ENCODE measurements around the gene FAM83E. TPM values are rescaled to one million over a fixed set of nuclear protein-coding genes. Genes with fewer than 3 reads are reported as not detected.
"Not testable (repeated sequence)": the region's sequence is repeated elsewhere in the genome, so short reads cannot be mapped to it uniquely, and the experiment has no call there.

Gene FAM83E
- total RNA-seq, 2 experiments from 2014 or later: 2.8 to 4.1 TPM

GRCh38 chr19:48637449-48637947 lies 22.6 kb upstream of the FAM83E start:
- DNase-seq (peak; percentile 100), ATAC-seq (peak; percentile 84)
- Mint-ChIP-seq H3K4me3 (peak overlapping the region; percentile 98), H3K27ac (peak overlapping the region; percentile 98), H3K36me3 (peaks cover 3% of the 10 kb centered on the region), H3K9me3 (ENCODE audit: low read depth) (no peaks in the 10 kb centered on the region), H3K27me3 (peaks cover 5% of the 10 kb centered on the region), H3K4me1 (peaks cover 49% of the 10 kb centered on the region)
- CTCF ChIA-PET: interaction anchor here (1.5 kb wide), 1 partner anchor 9 kb away, joined by 5 read pairs; the partner anchor contains the start of gene CA11

DNA sequence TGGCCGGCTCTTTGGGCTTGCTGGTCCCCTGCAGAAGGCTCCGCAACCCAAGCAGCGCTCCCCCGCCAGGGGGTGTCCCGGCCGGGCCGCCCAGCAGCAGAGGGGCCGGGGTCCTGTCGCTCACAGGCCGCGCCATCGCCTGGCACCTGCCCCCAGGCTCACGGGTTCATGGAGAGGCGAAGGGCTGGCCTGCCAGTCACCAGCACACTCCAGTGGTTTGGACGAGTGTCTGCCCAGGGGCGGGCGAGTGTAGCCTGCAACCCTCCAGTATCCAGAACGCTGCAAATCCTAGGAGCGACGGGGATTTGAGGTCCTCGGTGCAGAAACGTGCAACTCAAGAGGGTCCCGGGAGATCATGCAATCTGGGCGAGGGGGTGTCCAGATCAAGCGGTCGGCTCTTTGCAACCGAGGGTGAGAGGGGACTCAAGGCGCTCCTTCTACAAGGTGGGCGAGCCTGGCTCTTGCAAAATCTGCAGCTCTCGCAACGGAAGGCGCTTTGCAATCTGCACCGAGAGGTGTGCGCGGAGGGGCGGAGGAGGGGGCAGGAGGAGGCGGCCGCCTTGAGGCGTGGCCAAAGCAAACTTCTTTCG lies 22.1 kb upstream of the FAM83E start, which contains the start of gene DBP:
Gene DBP, minus strand, starts transcription at position 521 of the 590 bp plus-strand sequence. Its CDS starts 385 bp downstream, at position 136.
- Mint-ChIP-seq H3K27me3 (peaks cover 5% of the 10 kb centered on the region), H3K4me3 (peak within 1 kb of the TSS; percentile 98), H3K9me3 (ENCODE audit: low read depth) (no peaks in the 10 kb centered on the region), H3K4me1 (peaks cover 49% of the 10 kb centered on the region), H3K36me3 (peaks cover 3% of the 10 kb centered on the region), H3K27ac (peak within 1 kb of the TSS; percentile 98)
- CTCF ChIA-PET: interaction anchor here (1.1 to 1.5 kb wide), 2 partner anchors 8 to 9 kb away, joined by 3 to 5 read pairs; partner anchors contain the start of gene CA11
- no peak for DNase-seq
- no peak for ATAC-seq

GRCh38 chr19:48635966-48636858 lies 21.3 kb upstream of the FAM83E start:
- Mint-ChIP-seq H3K27ac (peak overlapping the region; percentile 95), H3K4me3 (peak overlapping the region; percentile 98), H3K9me3 (ENCODE audit: low read depth) (no peaks in the 10 kb centered on the region), H3K27me3 (peaks cover 3% of the 10 kb centered on the region), H3K4me1 (peaks cover 48% of the 10 kb centered on the region), H3K36me3 (peaks cover 3% of the 10 kb centered on the region)
- ATAC-seq (no peak), DNase-seq (peak; percentile 71)
- CTCF ChIA-PET: interaction anchor here (1.1 to 1.5 kb wide), 2 partner anchors 9 to 10 kb away, joined by 3 to 5 read pairs; partner anchors contain the start of gene CA11

DNA sequence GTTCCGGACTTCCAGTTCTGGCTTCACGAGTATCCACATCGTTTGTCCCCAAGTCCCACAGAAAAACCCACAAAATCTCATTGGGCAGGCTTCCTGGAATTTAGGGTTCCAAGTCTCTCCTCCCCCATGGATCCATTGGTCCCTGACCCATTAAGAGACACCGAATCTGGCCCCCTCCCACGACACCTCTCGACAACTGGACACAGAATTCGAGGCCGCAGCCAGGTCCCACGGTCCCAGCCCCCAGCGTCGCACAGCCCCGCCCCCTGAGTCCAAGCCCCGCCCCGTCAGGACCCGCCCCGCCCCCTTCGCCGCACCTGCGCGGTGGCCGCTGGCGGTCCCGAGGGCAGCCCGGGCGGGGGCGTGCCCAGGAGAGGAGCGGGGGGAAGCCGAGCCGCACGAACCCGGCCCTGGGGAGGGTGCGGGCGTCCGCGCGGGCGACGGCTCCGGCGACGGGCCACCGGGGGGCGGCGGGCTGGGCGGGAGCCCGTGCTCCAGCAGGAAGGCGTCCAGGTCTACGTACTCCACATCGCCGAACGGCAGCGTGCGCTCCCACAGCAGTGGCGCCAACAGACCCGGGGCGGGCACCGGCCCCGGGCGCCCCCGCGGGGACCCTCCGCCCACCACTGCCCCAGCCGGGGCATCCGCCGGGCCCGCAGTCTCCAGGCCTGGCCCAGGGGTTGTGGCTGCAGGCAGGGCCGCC lies 20.5 kb upstream of the FAM83E start:
- Mint-ChIP-seq H3K36me3 (peaks cover 3% of the 10 kb centered on the region), H3K4me3 (peak overlapping the region; percentile 98), H3K27ac (peak overlapping the region; percentile 95), H3K27me3 (peaks cover 2% of the 10 kb centered on the region), H3K4me1 (peaks cover 48% of the 10 kb centered on the region), H3K9me3 (ENCODE audit: low read depth) (no peaks in the 10 kb centered on the region)
- peak; percentile 80 for DNase-seq
- ATAC-seq: peak; percentile 10
- CTCF ChIA-PET: no interaction called here

DNA sequence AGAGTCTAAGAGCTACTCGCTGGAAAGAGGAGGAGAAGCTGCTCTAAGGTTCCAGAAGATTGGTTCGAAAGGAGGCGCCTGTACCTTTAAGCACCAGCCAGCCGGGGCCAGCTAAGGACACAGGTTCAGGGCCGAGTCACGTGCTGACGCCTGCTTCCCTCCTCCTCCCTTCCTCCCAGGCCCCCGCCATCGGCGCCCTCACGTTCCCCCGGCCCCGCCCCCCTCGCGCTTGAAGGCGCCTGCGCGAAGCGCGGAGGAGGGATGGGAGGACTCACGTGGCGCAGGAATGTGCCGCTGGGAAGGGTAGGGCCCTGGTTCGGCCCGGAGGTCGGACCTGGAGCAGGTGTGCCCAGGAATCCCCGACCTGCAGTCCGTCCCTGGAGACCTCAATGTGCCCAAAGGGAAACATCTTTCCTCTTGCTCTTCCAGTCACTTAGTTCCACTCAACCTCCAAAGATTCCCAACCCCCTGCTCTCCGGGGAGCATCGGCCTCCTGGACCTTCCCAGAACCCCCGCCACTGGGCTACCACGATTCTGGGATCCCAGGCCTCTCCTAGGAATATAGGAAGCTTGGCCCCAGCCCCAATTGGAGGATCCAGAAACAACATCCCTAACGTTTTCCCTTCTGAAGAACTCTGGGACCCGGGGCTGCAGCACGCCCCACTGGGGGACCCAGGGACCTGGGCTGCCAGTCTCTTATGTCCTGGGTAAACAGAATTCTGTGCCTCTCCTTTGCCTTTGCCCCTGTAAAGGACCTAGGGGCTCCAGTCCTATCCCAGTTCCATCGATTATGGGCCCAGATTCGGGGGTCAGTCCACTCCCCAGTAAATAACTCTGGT lies 19.8 kb upstream of the FAM83E start:
- H3K4me1 Mint-ChIP-seq: peaks cover 44% of the 10 kb centered on the region
- H3K9me3 Mint-ChIP-seq (ENCODE audit: low read depth): no peaks in the 10 kb centered on the region
- ATAC-seq: peak; percentile 28
- peak overlapping the region; percentile 84 for H3K27ac Mint-ChIP-seq
- H3K27me3 Mint-ChIP-seq: no peaks in the 10 kb centered on the region
- H3K4me3 Mint-ChIP-seq: peak overlapping the region; percentile 68
- CTCF ChIA-PET: interaction anchor here (0.8 to 1.8 kb wide), 3 partner anchors 11 to 50 kb away, joined by 4 to 6 read pairs (median 5); partner anchors contain the start of genes CA11, RPL18 and SPHK2
- peaks cover 6% of the 10 kb centered on the region for H3K36me3 Mint-ChIP-seq
- peak; percentile 96 for DNase-seq

- peak overlapping the region; percentile 68 for H3K4me3 Mint-ChIP-seq
- DNase-seq: no peak
Observed at GRCh38 chr19:48634036-48634342, 19.1 kb upstream of the FAM83E start.

GRCh38 chr19:48633148-48634035 lies 18.5 kb upstream of the FAM83E start:
- Mint-ChIP-seq H3K27ac (peak overlapping the region; percentile 41), H3K9me3 (ENCODE audit: low read depth) (no peaks in the 10 kb centered on the region), H3K36me3 (peaks cover 4% of the 10 kb centered on the region), H3K4me1 (peaks cover 38% of the 10 kb centered on the region), H3K4me3 (peak overlapping the region; percentile 68), H3K27me3 (no peaks in the 10 kb centered on the region)
- ATAC-seq (no peak), DNase-seq (no peak)
- CTCF ChIA-PET: interaction anchor here (0.8 to 1.8 kb wide), 4 partner anchors 9 to 49 kb away, joined by 4 to 6 read pairs (median 5); partner anchors contain the start of genes CA11, RPL18 and SPHK2

More at GRCh38 chr19:48634036-48634342, 19.1 kb upstream of the FAM83E start:
- H3K36me3 Mint-ChIP-seq: peaks cover 6% of the 10 kb centered on the region
- H3K4me1 Mint-ChIP-seq: peaks cover 40% of the 10 kb centered on the region
- H3K27me3 Mint-ChIP-seq: no peaks in the 10 kb centered on the region
- ATAC-seq: no peak
- CTCF ChIA-PET: interaction anchor here (0.8 to 1.8 kb wide), 3 partner anchors 11 to 50 kb away, joined by 4 to 6 read pairs (median 5); partner anchors contain the start of genes CA11, RPL18 and SPHK2
- H3K27ac Mint-ChIP-seq: peak overlapping the region; percentile 84
- no peaks in the 10 kb centered on the region for H3K9me3 Mint-ChIP-seq (ENCODE audit: low read depth)

DNA sequence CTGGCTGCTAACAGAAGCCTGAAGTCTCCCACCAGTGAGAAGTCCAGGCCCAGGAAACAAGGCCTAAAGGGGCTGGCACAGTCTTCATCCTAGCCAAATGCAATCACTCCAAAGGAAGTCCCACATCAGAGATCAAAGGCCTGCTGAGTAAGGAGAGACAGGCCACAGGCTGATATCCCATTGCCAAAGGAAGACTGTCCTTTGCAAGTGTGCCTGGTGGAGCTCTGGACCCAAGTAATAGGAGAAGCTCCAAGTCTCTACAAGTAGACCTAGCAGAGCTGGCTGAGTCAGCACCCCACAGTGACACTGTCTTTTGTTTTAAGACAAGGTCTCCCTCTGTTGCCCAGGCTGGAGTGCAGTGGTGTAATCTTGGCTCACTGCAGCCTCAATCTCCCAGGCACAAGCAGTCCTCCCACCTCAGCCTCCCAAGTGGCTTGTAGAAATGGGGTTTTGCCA lies 17.8 kb upstream of the FAM83E start:
- H3K4me3 Mint-ChIP-seq: no peak overlapping the region
- DNase-seq (no peak), ATAC-seq (no peak)
- no peaks in the 10 kb centered on the region for H3K9me3 Mint-ChIP-seq (ENCODE audit: low read depth)
- H3K36me3 Mint-ChIP-seq: peaks cover 3% of the 10 kb centered on the region
- no peaks in the 10 kb centered on the region for H3K27me3 Mint-ChIP-seq
- H3K4me1 Mint-ChIP-seq: peaks cover 33% of the 10 kb centered on the region
- H3K27ac Mint-ChIP-seq: no peak overlapping the region
- CTCF ChIA-PET: interaction anchor here (1.7 kb wide), 1 partner anchor 9 kb away, joined by 5 read pairs; no protein-coding TSS in a partner anchor

GRCh38 chr19:48632286-48632685 lies 17.4 kb upstream of the FAM83E start:
- H3K4me1 Mint-ChIP-seq: peaks cover 36% of the 10 kb centered on the region
- H3K27ac Mint-ChIP-seq; ATAC-seq; H3K9me3 Mint-ChIP-seq (ENCODE audit: low read depth); H3K36me3 Mint-ChIP-seq; H3K27me3 Mint-ChIP-seq; H3K4me3 Mint-ChIP-seq; DNase-seq: not testable (repeated sequence)
- CTCF ChIA-PET: interaction anchor here (1.7 kb wide), 1 partner anchor 8 kb away, joined by 5 read pairs; no protein-coding TSS in a partner anchor

- H3K36me3 Mint-ChIP-seq: peaks cover 5% of the 10 kb centered on the region
- H3K27ac Mint-ChIP-seq: peak overlapping the region; percentile 43
- no peak overlapping the region for H3K4me3 Mint-ChIP-seq
- ATAC-seq: no peak
- no peaks in the 10 kb centered on the region for H3K27me3 Mint-ChIP-seq
- no peak for DNase-seq
- H3K9me3 Mint-ChIP-seq (ENCODE audit: low read depth): no peaks in the 10 kb centered on the region
- peaks cover 42% of the 10 kb centered on the region for H3K4me1 Mint-ChIP-seq
- CTCF ChIA-PET: no interaction called here
Observed at GRCh38 chr19:48631225-48631624, 16.3 kb upstream of the FAM83E start.

GRCh38 chr19:48630296-48631063 lies 15.6 kb upstream of the FAM83E start:
- Mint-ChIP-seq H3K27me3 (no peaks in the 10 kb centered on the region), H3K4me1 (peaks cover 42% of the 10 kb centered on the region), H3K9me3 (ENCODE audit: low read depth) (no peaks in the 10 kb centered on the region), H3K27ac (no peak overlapping the region), H3K36me3 (peaks cover 5% of the 10 kb centered on the region), H3K4me3 (no peak overlapping the region)
- CTCF ChIA-PET: no interaction called here
- DNase-seq (no peak), ATAC-seq (no peak)

Data from activated CD8-positive, alpha-beta memory T cell treated with anti-CD3 and anti-CD28 coated beads, Interleukin-2, amount 10 ng/mL, durations not matched to agents 7 days and 5 days (primary cell).